ENCODE measurements around the gene PWWP2B. TPM values are rescaled to one million over a fixed set of nuclear protein-coding genes. Genes with fewer than 3 reads are reported as not detected.
A peak's percentile ranks its signal among the peaks of the same experiment; 100 is the strongest.

The PWWP2B gene
- total and polyA plus RNA-seq, 9 of the 15 experiments (the other 6 are each of a cell fraction or from before 2014, with no cell fraction given): 0.07 to 9.2 (median 1.6) TPM; not detected in 1

GRCh38 chr10:132434405-132435005, 37.5 kb downstream of the PWWP2B start (continued):
- no peak for TF ChIP-seq TFAP4 (CRISPR knock-in tag; IDR thresholded peaks at IDR 0.05; ENCODE audit: borderline replicate concordance)
- peak; percentile 22; the same call in 1 of the 2 replicates for TF ChIP-seq CXXC5 (CRISPR knock-in tag; IDR thresholded peaks at IDR 0.05)
- TF ChIP-seq HDAC6 (IDR thresholded peaks at IDR 0.05; ENCODE audit: low read depth, low read length): no peak
- TF ChIP-seq CHCHD3 (CRISPR knock-in tag; IDR thresholded peaks at IDR 0.05): no peak
- TF ChIP-seq MAFK (IDR thresholded peaks at IDR 0.05; ENCODE audit: low read length): no peak
- TF ChIP-seq, protein P1, sequence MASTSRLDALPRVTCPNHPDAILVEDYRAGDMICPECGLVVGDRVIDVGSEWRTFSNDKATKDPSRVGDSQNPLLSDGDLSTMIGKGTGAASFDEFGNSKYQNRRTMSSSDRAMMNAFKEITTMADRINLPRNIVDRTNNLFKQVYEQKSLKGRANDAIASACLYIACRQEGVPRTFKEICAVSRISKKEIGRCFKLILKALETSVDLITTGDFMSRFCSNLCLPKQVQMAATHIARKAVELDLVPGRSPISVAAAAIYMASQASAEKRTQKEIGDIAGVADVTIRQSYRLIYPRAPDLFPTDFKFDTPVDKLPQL (IDR thresholded peaks at IDR 0.05; ENCODE audit: extremely low read depth, insufficient read length): no peak
- no peak for TF ChIP-seq ESRRA (IDR thresholded peaks at IDR 0.05; ENCODE audit: borderline replicate concordance, low read depth)
- TF ChIP-seq ZNF507 (tag; conservative IDR thresholded peaks at IDR 0.05): no peak
- TF ChIP-seq ZNF121 (CRISPR knock-in tag; conservative IDR thresholded peaks at IDR 0.05): no peak
- TF ChIP-seq, protein P2, sequence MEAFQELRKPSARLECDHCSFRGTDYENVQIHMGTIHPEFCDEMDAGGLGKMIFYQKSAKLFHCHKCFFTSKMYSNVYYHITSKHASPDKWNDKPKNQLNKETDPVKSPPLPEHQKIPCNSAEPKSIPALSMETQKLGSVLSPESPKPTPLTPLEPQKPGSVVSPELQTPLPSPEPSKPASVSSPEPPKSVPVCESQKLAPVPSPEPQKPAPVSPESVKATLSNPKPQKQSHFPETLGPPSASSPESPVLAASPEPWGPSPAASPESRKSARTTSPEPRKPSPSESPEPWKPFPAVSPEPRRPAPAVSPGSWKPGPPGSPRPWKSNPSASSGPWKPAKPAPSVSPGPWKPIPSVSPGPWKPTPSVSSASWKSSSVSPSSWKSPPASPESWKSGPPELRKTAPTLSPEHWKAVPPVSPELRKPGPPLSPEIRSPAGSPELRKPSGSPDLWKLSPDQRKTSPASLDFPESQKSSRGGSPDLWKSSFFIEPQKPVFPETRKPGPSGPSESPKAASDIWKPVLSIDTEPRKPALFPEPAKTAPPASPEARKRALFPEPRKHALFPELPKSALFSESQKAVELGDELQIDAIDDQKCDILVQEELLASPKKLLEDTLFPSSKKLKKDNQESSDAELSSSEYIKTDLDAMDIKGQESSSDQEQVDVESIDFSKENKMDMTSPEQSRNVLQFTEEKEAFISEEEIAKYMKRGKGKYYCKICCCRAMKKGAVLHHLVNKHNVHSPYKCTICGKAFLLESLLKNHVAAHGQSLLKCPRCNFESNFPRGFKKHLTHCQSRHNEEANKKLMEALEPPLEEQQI (IDR thresholded peaks at IDR 0.05): no peak
- TF ChIP-seq RB1 (IDR thresholded peaks at IDR 0.05; ENCODE audit: low read depth): no peak
- no peak for TF ChIP-seq KLF1 (tag; IDR thresholded peaks at IDR 0.05)
- no peak for TF ChIP-seq RBM22 (IDR thresholded peaks at IDR 0.05; ENCODE audit: low read depth, low read length, poor library complexity, severe bottlenecking)
- TF ChIP-seq ZFX (CRISPR knock-in tag; IDR thresholded peaks at IDR 0.05): peak; percentile 38; the same call in 1 of the 2 replicates
- TF ChIP-seq ZNF274 (IDR thresholded peaks at IDR 0.05; ENCODE audit: borderline replicate concordance, low read depth, low read length): no peak
- TF ChIP-seq FIP1L1 (IDR thresholded peaks at IDR 0.05; ENCODE audit: low read depth, low read length, poor library complexity, severe bottlenecking): no peak
- TF ChIP-seq SMAD2 (IDR thresholded peaks at IDR 0.05; ENCODE audit: low read depth, low read length): no peak
- TF ChIP-seq GABPB1 (CRISPR knock-in tag; IDR thresholded peaks at IDR 0.05): peak; percentile 63; the same call in 1 of the 2 replicates

Data from K562 (cell line).